GM12874 (cell line): ENCODE data around the gene PSMD3.

Source experiments
- CTCF ChIP-seq: IDR thresholded peaks from 2 replicates; pipeline ENCODE4 v1.5.1; 2011; ENCODE audit warnings: low read depth, mild to moderate bottlenecking, control low read depth, low read length, moderate library complexity; ENCODE audit not compliant: insufficient read depth

The PSMD3 gene

DNA sequence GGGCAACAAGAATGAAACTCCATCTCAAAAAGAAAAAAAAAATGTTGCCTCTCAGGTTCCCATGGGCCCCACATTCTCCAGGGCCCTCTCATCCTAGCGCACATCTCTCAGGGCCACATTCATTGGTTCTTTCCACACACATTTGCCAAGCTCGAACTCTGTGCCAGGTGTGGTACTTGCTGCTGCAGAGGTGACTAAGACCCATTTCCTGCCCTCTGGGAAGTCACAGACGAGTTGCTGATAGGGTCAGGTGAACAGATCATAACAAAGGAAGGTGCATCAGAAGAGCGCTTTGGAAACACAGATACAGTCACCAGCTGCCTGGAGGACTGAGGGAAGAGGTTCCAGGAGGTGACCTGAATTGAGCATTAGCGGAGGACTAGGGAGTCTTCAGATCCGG is 16.8 kb upstream of the PSMD3 start:
- TF ChIP-seq CTCF: no peak

DNA sequence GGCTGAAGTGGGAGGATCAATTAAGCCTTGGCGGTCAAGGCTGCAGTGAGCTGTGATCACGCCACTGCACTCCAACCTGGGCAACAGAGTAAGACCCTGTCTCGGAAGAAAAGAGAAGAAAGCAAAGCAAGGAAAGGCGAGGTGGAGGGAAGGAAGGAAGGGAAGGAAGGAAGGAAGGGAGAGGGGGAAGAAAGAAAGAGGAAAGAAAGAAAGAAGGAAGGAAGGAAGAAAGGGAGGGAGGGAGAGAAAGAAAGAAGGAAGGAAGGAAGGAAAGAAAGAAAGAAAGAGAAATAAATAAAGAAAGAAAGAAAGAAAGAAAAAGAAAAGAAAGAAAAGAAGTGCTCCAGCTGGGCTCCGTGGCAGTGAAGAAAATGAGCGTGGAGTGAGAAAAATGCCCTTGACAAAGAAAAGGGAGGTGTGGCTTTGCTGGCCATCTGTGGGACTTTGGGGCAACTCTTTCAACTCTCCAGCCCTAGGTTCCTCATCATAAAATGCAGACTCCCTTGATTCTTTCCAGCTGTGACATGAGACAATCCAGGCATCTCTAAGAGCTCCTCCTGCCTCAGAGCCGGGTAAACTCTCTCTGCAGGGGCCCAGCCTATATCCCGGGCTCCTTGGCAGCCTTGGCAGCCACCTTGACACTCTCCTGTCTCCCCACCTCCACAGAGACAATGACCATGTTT is 15.4 kb upstream of the PSMD3 start:
- TF ChIP-seq CTCF: no peak

DNA sequence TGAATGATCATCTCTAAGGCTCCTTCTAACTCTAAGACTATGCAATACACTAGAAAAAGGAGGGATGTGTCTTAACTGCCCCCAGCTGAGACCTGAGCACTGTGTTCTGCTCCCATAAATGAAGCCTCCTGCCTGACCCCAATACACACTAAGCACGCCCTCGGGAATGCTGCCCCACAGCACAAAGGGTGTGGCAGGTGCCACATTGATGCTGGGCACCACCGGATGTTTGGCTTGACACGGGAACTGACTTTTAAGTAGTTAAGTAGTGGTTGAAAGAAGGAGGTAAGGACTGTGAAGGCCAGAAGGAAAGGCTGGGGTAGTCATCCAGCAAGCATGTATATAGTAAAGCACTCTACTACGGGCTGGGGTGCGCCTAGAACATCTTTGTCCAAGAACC is 13.8 kb upstream of the PSMD3 start:
- no peak for TF ChIP-seq CTCF

- TF ChIP-seq CTCF: no peak
Measured at GRCh38 chr17:39968761-39969160, 11.8 kb upstream of the PSMD3 start.

DNA sequence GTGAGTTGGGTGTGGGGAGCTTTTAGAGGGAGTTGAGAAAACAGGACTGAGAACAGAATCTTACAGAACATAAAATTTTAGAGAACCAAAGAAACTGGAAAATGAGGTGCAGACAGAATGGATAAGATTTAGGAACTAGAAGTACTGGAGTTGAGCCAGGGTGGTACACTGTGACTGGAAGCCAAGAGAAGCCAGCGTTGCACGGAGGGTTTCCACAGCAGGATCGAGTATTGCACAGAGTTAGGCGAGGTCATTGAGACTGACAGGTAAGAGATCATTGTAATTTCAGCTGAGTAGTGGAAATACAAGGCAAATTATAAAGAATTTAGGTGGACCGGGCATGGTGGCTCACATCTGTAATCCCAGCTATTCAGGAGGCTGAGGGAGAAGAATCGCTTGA is 11.2 kb upstream of the PSMD3 start:
- TF ChIP-seq CTCF: no peak

- no peak for TF ChIP-seq CTCF
Measured at GRCh38 chr17:39970157-39970692, 10.4 kb upstream of the PSMD3 start.

- no peak for TF ChIP-seq CTCF
Measured at GRCh38 chr17:39971076-39971603, 9.5 kb upstream of the PSMD3 start.
